Neural cell (in vitro differentiated cells): ENCODE results near the gene GPANK1. TPM values are rescaled to one million over a fixed set of nuclear protein-coding genes. Genes with fewer than 3 reads are reported as not detected.

Experiments
- H2AFZ ChIP-seq: fragments of 200-600, 300-800 bp; sonication (generic), shearing (Covaris generic); 2 replicates; pipeline ENCODE4 v1.6.0; 2014; ENCODE audit warnings: low read depth, mild to moderate bottlenecking, antibody characterized with exemption, low read length, moderate library complexity
- H3F3A ChIP-seq: fragments of 200-600 bp; shearing (Covaris generic); 2 replicates; pipeline ENCODE4 v1.6.1; 2016; ENCODE audit warnings: mild to moderate bottlenecking, moderate library complexity, mixed read lengths, antibody characterized with exemption, low read length; ENCODE audit not compliant: insufficient read depth, poor library complexity, severe bottlenecking
- H3K27ac ChIP-seq: fragments of 200-600, 300-800 bp; sonication (generic), shearing (Covaris generic); 2 replicates; pipeline ENCODE4 v1.5.1; 2014; ENCODE audit warnings: mild to moderate bottlenecking, low read length, moderate library complexity
- H3K27me3 ChIP-seq: fragments of 300-800, 200-600 bp; sonication (generic), shearing (Covaris generic); 2 replicates; pipeline ENCODE4 v1.6.0; 2014; ENCODE audit warnings: mild to moderate bottlenecking, low read depth, low read length, moderate library complexity; ENCODE audit not compliant: insufficient read depth
- H3K36me3 ChIP-seq: fragments of 300-800, 200-600 bp; sonication (generic), shearing (Covaris generic); 2 replicates; pipeline ENCODE4 v1.5.1; 2014; ENCODE audit warnings: mild to moderate bottlenecking, antibody characterized with exemption, low read length, moderate library complexity; ENCODE audit not compliant: insufficient read depth
- H3K4me2 ChIP-seq: fragments of 300-800, 200-600 bp; sonication (generic), shearing (Covaris generic); 2 replicates; pipeline ENCODE4 v1.6.0; 2014; ENCODE audit warnings: mild to moderate bottlenecking, low read length
- H3K4me3 ChIP-seq: fragments of 300-800, 200-600 bp; sonication (generic), shearing (Covaris generic); 2 replicates; pipeline ENCODE4 v1.5.1; 2014; ENCODE audit warnings: mild to moderate bottlenecking, low read length, moderate library complexity
- H3K79me2 ChIP-seq: fragments of 200-600 bp; shearing (Covaris generic); replicated peaks from 2 replicates; pipeline ENCODE4 v1.6.0; 2014; ENCODE audit warnings: mild to moderate bottlenecking, low read length, moderate library complexity; ENCODE audit not compliant: insufficient read depth
- H3K9ac ChIP-seq: fragments of 300-800, 200-600 bp; sonication (generic), shearing (Covaris generic); 2 replicates; pipeline ENCODE4 v1.6.1; 2016; ENCODE audit warnings: mild to moderate bottlenecking, low read length, mixed read lengths
- H3K9me2 ChIP-seq: fragments of 200-600 bp; shearing (Covaris generic); 2 replicates; pipeline ENCODE4 v1.6.1; 2016; ENCODE audit warnings: mild to moderate bottlenecking, low read length, mixed read lengths; ENCODE audit not compliant: insufficient read depth
- H3K9me3 ChIP-seq: fragments of 200-600, 300-800 bp; sonication (generic), shearing (Covaris generic); 2 replicates; pipeline ENCODE4 v1.6.1; 2016; ENCODE audit warnings: mild to moderate bottlenecking, mixed run types, low read length, moderate library complexity, mixed read lengths
- H4K20me1 ChIP-seq: fragments of 200-600 bp; shearing (Covaris generic); 2 replicates; pipeline ENCODE4 v1.6.1; 2016; ENCODE audit warnings: mild to moderate bottlenecking, mixed run types; ENCODE audit not compliant: insufficient read depth
- CTCF ChIP-seq: fragments of 450-650 bp; IDR thresholded peaks from 2 replicates; pipeline ENCODE4 v1.5.1; 2014; ENCODE audit warnings: antibody characterized with exemption, mild to moderate bottlenecking, moderate library complexity; ENCODE audit not compliant: poor library complexity, severe bottlenecking
- EP300 ChIP-seq: fragments of 450-650 bp; conservative IDR thresholded peaks from 2 replicates; pipeline ENCODE4 v1.6.1; 2014; ENCODE audit warnings: antibody characterized with exemption, mild to moderate bottlenecking, moderate library complexity; ENCODE audit not compliant: poor library complexity, severe bottlenecking
- EZH2 ChIP-seq: fragments of 200-600, 300-800 bp; shearing (Covaris generic), sonication (generic); IDR thresholded peaks from 2 replicates; pipeline ENCODE4 v1.6.1; 2014; ENCODE audit warnings: antibody characterized with exemption, low read length, borderline replicate concordance, mild to moderate bottlenecking; ENCODE audit not compliant: insufficient read depth, poor library complexity, severe bottlenecking
- MXI1 ChIP-seq: fragments of 450-650 bp; conservative IDR thresholded peaks from 2 replicates; pipeline ENCODE4 v1.6.1; 2014; ENCODE audit warnings: antibody characterized with exemption, mild to moderate bottlenecking; ENCODE audit not compliant: poor library complexity, severe bottlenecking
- POLR2AphosphoS5 ChIP-seq: IDR thresholded peaks from 2 replicates; pipeline ENCODE4 v1.6.1; 2012
- RAD21 ChIP-seq: fragments of 450-650 bp; conservative IDR thresholded peaks from 2 replicates; pipeline ENCODE4 v1.6.1; 2014; ENCODE audit warnings: antibody characterized with exemption, mild to moderate bottlenecking, moderate library complexity
- REST ChIP-seq: IDR thresholded peaks from 2 replicates; pipeline ENCODE4 v1.6.1; 2012; ENCODE audit warnings: borderline replicate concordance
- SMC3 ChIP-seq: fragments of 450-650 bp; conservative IDR thresholded peaks from 2 replicates; pipeline ENCODE4 v1.6.1; 2014; ENCODE audit warnings: antibody characterized with exemption, mild to moderate bottlenecking, moderate library complexity; ENCODE audit not compliant: poor library complexity
- TAF1 ChIP-seq: IDR thresholded peaks from 2 replicates; pipeline ENCODE4 v1.6.1; 2012; ENCODE audit warnings: low read depth
- polyA plus RNA-seq: library from polyadenylated mRNA; depleted of rRNA; stranded (reverse); fragments of >200 nt; gene quantifications from 2 replicates; pipeline ENCODE4 v1.2.3, GENCODE V29; 2014

GPANK1 gene
- polyA plus RNA-seq, 1 donor from 2014 or later = 18.4 TPM

GRCh38 chr6:31702405-31702818, 37.6 kb upstream of the GPANK1 start:
- Histone ChIP-seq H3F3A (no peaks in the 10 kb centered on the region), H4K20me1 (no peaks in the 10 kb centered on the region), H3K4me3 (peak overlapping the region; percentile 84), H3K79me2 (peaks cover 26% of the 10 kb centered on the region), H3K9me3 (no peaks in the 10 kb centered on the region), H3K27ac (peak overlapping the region; percentile 95), H3K36me3 (no peaks in the 10 kb centered on the region), H3K27me3 (no peaks in the 10 kb centered on the region), H2AFZ (peak overlapping the region; percentile 88), H3K4me2 (peak overlapping the region; percentile 96), H3K9me2 (no peaks in the 10 kb centered on the region), H3K9ac (peak overlapping the region; percentile 93)
- no peak for TF ChIP-seq EZH2
- TF ChIP-seq POLR2AphosphoS5 = no peak
- no peak for TF ChIP-seq REST
- no peak for TF ChIP-seq EP300
- TF ChIP-seq TAF1 = no peak
- no peak for TF ChIP-seq RAD21
- TF ChIP-seq CTCF = no peak
- no peak for TF ChIP-seq MXI1
- TF ChIP-seq SMC3 = no peak

GRCh38 chr6:31701666-31702404, 37.0 kb upstream of the GPANK1 start:
- Histone ChIP-seq H3K27ac (peak overlapping the region; percentile 95), H3K79me2 (peaks cover 26% of the 10 kb centered on the region), H3K4me3 (peak overlapping the region; percentile 84), H2AFZ (peak overlapping the region; percentile 88), H3K27me3 (no peaks in the 10 kb centered on the region), H3K9ac (peak overlapping the region; percentile 93), H3K36me3 (no peaks in the 10 kb centered on the region), H3K9me3 (no peaks in the 10 kb centered on the region), H4K20me1 (no peaks in the 10 kb centered on the region), H3K4me2 (peak overlapping the region; percentile 96), H3K9me2 (no peaks in the 10 kb centered on the region), H3F3A (no peaks in the 10 kb centered on the region)
- no peak for TF ChIP-seq RAD21
- TF ChIP-seq EP300 = no peak
- TF ChIP-seq CTCF = no peak
- TF ChIP-seq REST = no peak
- TF ChIP-seq SMC3 = no peak
- TF ChIP-seq MXI1 = no peak
